GM18907 (cell line): Measurements from ENCODE around the gene LTN1.
"Not testable (repeated sequence)": the region's sequence is repeated elsewhere in the genome, so short reads cannot be mapped to it uniquely, and the experiment has no call there.

Experiments used
- ATAC-seq: cut with Tn5 transposase; IDR thresholded peaks from one replicate; pipeline ENCODE4 v1.9.1; 2021; ENCODE audit warnings: mild to moderate bottlenecking, moderate library complexity; ENCODE audit not compliant: unreplicated experiment

LTN1 gene

GRCh38 chr21:28992526-28993292 lies at the start of gene LTN1:
Gene LTN1 (minus strand): TSS chr21:28992877. CDS start chr21:28992805, 72 bp downstream.
- ATAC-seq = peak; percentile 99

GRCh38 chr21:29034678-29035077 lies 42.0 kb upstream of the LTN1 start:
- no peak for ATAC-seq

DNA sequence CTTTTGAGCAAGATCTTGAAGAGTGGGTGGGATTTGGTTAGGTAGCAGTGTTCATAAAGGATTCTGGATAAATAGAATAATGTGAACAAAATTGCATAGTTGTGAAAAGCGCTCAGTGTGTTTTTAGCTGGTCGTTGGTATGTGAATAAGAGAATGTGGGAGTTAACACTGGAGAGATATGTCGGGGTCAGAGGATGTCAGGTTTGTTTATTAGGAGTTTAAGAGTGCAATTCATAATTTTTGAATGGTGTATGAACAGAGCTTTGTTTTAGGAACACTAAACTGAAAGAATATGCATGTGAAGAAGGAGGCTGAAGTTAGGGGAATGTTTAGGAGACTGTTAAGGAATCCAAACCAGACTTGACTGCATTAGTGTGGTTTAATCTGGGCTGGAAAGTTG lies 41.2 kb upstream of the LTN1 start:
- no peak for ATAC-seq

DNA sequence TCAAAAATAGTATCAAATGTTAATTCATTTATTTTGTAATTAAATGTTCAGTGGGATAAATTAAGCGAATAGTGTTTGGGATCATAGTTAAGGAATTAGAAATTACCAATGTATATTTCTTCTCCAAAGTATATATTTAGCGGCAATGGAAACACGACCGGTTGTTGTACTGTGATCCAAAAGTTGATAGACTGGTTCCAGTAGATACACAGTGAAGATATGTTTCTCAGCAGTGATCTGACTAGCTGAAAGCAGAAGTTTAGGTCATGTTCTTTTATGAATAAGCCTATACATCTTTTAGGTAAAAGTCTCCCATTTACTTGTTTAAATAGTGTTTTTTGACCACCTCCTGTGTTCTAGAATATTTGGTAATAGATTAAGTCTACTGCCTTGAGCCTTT lies 40.6 kb upstream of the LTN1 start:
- no peak for ATAC-seq

DNA sequence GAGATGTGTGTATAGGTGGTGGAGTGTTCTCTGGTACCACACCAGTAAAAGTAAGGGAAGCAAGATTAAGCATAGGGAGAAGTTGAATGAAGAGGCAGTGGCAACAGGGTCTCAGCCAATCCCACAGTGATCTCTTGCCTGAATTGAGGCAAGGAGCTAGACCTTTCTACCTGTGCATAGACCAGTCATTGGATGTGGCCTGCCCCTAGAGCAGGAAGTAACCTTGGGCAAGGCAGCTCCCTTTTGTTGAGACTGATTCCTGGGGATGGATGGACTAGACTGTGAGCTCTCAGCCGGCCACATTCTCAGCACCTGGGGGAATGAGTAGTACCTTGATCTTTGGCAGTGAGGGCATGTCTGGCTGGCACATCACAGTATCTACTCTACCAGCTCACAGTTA lies 38.2 kb upstream of the LTN1 start:
- ATAC-seq = no peak

DNA sequence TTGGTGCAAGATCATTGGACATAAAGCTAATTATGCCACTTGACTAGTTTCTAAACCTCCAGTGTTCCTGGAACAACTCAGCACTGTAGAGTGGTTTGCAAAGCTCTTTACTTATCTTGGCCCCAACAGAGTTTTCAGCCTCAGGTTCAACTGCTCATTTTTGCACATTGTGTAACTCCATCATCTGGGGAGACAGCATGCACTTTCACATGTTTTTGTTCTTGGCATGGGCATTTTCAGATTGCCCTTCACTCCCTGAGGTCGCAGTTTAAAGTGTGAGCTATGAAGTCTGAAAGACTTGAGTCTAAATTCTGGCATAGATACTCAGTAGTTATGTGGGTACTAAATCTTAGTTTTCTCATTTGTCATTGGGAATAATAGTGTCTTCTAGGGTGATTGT lies 36.8 kb upstream of the LTN1 start:
- ATAC-seq = no peak

- no peak for ATAC-seq
Observed at GRCh38 chr21:29025328-29025713, 32.6 kb upstream of the LTN1 start.

DNA sequence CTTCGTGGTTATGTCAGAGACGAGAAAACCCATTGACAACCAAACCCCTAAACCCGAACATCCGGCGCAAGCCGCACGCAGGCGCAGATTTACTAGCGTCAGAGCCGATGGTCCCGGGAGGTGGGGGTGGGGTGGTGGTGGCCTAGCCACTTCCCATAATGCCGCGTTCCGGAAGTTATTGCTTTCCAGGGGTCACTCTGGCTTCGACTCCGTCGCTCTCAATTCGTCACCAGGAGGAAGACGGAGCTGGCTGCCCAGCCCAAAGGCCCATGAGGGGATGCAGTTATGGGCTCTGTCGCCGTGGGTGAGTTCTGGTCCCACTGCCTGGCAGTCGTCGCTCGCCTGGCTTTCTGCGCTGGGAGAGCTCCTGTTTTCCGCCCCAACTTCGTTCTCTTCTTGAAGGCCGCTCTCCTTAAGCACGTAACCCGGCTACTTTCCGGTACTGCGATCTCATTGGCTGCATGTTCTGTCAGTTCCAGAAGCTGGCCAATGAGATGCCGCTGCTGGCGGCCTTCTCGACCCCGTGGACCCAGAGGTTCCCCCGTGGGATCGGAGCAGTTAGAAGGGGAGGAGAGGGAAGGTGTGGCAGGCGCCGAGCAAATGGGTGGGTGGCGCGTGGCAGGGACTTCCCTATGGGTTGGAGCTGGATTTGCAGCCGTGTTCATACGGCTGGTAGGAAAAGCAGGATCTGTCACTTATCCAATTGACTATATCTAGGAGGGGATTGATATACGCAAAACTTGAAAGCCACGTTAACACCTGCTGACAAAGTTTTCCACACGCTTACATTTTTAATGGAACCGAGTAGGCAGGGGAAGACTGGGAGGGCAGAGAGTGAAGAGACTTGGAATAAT lies 32.0 kb upstream of the LTN1 start, which contains the start of gene USP16:
Gene USP16 (plus strand): TSS at position 195 of the 854 bp plus-strand sequence. CDS start 3,246 bp downstream, outside the sequence.
- peak; percentile 97 for ATAC-seq

- ATAC-seq = no peak
Observed at GRCh38 chr21:29022166-29022565, 29.5 kb upstream of the LTN1 start.

- ATAC-seq = no peak
Observed at GRCh38 chr21:29018540-29018939, 25.9 kb upstream of the LTN1 start.

DNA sequence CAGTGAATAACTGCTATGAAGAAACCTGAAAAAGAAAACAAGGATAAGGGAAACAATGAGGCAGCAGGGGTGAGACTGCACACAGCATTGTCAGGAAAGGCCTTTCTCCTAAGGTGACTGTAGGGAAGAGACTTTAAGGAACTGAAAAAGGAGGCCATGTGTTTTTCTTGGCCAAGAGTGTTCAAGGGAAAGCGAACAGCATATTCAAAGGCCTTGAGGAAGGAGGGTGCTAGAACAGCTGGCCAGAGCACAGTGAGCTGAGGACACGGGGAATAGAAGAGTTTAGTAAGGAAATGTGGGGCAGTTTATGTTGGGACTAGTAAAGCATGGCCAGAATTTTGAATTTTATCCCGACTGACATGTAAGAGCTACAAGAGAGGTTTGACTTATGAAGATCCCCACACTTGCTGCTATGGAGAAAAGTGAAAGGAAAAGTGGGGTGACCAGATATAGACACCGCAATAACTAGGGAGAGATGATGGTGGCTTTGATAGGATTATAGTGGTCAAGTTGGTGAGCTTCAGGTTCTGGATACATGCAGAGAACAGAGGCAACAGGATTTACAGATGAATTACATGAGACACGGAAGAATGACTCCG lies 25.1 kb upstream of the LTN1 start:
- no peak for ATAC-seq

DNA sequence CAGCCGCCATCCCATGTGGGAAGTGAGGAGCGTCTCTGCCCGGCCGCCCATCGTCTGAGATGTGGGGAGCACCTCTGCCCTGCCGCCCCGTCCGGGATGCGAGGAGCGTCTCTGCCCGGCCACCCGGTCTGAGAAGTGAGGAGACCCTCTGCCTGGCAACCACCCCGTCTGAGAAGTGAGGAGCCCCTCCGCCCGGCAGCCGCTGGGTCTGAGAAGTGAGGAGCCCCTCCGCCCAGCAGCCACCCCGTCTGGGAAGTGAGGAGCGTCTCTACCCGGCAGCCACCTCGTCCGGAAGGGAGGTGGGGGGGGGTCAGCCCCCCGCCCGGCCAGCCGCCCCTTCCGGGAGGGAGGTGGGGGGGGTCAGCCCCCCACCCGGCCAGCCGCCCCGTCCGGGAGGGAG lies 18.6 kb upstream of the LTN1 start:
- not testable (repeated sequence) for ATAC-seq

- ATAC-seq = no peak
Observed at GRCh38 chr21:29008367-29008766, 15.7 kb upstream of the LTN1 start.

DNA sequence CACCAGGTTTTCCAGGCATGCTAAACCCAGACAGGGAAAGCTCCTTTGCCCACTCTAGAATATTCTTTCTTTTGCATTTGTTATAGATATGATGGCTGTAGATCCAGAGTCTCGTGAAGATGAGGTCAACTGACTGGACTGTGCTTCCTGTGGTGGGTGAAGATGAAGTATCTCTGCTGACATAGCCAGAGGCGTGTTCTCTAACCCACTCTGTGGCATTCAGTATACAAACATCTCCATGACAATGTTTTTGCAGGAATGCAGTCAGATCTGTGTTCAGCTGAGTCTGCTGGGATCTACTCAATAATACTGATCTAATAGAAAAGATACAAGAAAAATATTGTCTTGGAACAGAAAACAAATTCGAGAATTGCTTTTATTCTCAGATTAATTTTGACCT lies 15.1 kb upstream of the LTN1 start:
- no peak for ATAC-seq

DNA sequence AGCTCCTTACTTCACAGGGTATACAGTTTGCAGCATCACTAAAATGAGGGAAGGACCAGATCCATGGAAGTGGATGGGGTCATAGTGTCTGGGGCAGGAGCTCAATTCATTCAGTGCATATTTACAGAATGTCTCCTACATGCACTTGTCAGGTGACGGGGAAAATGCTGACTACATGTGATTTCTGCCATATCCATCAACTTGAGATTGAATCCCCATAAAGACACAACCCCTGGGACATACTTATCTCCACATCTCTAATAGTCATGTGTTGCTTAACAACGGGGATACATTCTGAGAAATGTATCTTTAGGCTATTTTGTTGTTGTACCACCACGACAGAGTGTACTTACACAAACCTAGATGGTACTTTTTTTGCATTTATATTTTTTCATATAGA lies 14.5 kb upstream of the LTN1 start:
- no peak for ATAC-seq

DNA sequence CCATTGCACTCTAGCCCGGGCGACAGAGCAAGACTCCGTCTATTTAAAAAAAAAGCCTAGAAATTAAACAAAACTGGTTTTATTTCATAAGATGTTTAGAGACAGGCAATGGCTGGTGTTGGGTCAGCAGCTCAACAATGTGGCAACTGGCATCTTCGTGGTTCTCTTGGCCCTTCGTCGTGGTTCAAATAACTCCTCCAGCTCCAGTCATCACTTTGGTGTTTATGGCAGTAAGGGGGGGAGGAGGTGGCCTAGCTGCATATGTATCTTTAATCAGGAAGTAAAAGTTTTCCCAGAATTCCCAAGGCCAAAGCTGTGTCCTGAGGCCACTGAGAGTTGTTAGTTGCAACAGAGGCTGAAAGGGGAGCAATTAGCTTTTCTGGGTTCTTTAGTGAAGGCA lies 13.0 kb upstream of the LTN1 start:
- ATAC-seq = no peak

DNA sequence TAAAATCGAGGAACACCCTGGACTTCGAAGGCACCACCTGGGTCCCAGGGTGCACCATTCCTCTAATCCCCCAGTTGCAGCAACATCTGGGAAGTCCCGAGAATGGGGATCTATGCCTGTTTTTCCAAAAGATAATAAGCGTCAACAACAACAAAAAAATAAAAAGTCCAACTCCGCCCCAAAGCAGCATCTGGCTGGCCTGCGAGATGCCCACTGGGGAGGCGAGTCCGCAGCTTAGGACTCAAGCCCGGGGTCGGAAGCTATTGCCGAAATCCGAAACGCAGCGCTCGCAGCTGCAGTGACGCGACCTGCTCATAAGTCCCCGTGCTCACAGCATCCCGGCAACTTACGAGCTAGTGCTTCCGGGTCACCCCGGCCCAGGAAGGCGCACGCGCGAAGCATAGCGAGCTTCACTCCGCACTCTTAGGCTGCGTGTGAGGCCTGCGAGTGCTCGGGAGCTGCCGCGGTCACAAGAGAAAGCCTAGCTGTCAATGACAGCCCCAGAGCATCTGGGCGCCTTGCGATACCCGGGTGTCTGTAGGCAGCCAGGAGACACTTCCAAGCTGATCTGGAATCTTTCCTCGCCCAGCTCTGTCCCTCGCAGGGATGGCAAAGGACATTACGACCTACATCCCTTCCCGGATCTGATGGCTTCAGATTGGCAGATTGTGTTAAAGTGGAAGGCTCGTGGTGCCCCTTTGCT lies 9.9 kb upstream of the LTN1 start:
- ATAC-seq = peak; percentile 99

- no peak for ATAC-seq
Observed at GRCh38 chr21:28993293-28993629, 584 bp upstream of the LTN1 start.

DNA sequence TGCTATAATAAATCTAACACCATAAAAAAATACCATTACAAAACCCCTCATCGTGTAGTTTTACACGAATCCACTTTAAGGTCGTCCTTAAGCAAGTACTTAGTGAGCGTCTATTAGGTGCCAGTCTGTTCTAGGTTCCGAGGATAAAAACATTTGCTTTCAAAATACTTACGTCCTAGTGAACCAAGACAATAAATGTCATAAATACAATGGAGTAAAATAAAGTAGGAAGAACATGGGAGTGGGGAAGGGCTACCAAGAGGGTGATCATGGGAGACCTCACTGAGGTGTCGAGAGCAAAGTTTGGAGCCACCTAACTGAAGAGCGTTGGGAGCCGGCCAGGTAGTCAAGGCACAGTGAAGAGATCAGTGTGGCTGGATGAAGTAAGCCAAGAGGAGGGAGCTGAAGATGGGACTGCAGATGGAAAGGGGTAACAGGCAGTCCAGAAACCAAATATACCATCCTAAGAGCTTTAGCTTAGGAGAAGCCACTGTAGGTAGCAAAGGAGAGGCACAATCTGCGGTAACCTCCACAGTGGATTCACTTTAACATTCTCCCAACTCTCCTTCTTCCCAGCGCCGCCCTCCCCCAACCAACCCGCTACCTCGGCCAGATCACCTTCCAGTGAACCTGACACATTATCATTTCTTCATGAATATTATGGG lies 684 bp downstream of the LTN1 start:
- ATAC-seq = peak; percentile 10

DNA sequence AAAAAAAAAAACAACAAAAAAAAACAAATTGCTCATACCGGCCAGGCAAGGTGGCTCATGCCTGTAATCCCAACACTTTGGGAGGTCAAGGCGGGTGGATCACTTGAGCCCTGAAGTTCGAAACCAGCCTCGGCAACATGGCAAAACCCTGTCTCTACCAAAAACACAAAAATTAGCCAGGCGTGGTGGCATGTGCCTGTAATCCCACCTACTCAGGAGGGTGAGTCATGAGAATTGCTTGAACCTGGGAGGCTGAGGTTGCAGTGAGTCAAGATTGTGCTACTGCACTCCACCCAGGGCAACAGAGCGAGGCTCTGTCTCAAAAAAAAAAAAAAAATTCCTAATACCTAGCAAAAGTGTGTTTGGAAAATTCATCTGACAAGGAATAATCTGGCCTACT lies 4.5 kb downstream of the LTN1 start:
- ATAC-seq = not testable (repeated sequence)

DNA sequence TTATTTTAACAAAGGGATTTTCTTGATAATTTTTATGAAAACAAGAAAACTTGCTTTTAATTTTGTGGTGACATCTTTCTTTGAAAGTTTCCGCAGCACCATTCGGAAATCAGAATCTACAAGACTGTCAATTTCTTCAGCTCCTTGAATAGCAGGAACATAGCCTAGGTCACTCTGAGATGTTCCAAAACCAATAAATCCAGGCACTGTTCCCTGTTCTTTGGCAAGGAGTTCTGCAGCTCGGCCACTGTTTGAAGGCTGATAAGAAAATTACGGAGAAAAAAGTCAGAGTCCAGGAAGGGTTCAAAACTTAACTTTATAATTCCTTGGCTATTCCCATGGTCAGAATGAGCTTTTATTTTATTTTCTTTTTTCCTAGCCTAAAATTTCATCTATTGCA lies 6.0 kb downstream of the LTN1 start:
- no peak for ATAC-seq
